HG03039 (cell line): ENCODE results near the gene BTRC.
"Not testable (repeated sequence)": the region's sequence is repeated elsewhere in the genome, so short reads cannot be mapped to it uniquely, and the experiment has no call there.

Source experiments
- ATAC-seq: cut with Tn5 transposase; IDR thresholded peaks from one replicate; pipeline ENCODE4 v1.9.1; 2021; ENCODE audit warnings: mild to moderate bottlenecking, moderate library complexity; ENCODE audit not compliant: unreplicated experiment

Gene BTRC

DNA sequence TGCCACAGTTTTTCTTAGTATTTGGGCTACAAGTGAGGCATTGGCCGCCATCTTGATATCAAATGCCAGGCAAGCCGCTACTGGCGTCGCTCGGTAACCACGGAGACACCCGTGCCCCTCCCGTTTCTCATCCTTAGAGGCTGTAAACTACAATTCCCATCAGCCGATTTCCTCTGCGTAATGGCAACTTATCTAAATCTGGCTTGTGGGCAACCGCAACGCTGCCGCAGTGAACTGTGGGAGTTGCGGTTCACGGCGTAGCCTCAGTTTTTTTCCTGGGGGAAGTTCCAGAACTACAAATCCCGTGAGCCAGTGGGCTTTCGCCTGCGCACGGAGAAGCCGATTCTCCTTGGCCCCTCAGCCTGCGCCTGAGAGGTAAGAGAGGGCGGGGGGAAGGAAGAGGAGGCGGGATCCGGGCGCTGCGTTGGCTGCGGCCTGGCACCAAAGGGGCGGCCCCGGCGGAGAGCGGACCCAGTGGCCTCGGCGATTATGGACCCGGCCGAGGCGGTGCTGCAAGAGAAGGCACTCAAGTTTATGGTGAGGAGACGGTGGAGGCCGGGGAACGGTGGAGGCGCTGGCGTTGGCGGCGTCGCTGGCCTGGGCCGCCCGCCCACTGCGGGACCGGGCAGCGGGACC, at the start of gene BTRC:
Gene BTRC (plus strand): TSS at position 474 of the 636 bp plus-strand sequence. CDS start 16 bp downstream, at position 490.
- ATAC-seq: peak; percentile 88

DNA sequence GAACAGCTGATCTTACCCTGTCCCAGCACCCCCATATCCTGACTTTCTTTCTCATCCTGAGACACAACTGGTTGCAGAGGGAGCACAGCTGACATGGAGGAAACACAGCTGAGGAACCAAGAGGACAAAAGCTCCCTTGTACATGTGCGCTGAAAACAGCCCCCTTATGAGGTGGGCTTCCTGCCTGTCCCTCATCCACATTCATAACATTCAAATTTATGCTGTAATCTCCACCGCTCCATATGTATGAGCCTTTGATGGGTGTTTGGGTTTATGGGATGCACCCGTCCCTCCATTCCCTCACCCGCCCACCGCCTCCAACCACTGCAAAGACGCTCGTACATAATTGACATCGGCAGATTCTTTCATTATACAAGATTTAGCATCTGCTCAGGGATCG, 49.6 kb upstream of the BTRC start:
- no peak for ATAC-seq

GRCh38 chr10:101305320-101306241, 48.4 kb upstream of the BTRC start:
- no peak for ATAC-seq

GRCh38 chr10:101308051-101308450, 45.9 kb upstream of the BTRC start:
- no peak for ATAC-seq

DNA sequence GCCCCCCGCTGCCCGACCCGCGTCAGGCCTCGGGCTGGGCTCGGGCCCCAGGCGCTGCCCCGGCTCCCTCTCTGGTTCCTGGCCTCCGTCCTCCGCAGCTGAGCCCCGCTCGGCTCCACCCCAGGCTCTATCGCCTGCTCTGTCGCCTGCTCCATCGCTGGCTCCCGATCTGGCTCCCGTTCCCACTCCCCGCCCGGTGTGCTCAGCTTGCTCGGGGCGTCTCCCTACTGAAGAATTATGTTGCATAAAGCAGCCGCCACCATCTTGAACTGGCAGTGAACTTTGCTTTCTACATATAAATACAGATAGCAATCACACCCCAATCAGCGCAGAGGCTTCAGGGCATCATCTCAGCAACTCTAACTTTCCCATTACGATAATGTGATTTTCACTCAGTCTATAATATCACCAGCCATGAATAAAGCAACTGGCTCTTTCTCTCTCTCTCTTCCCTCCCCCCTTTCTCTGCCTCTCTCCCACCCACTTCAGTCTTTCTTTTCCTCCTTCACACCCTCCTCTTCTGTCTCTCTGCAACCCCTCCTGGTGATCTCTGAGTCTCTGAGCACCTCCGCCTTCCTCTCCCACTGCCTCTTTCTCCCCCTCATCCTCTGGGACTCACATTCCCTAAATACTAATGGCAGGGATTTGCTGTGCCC, 43.3 kb upstream of the BTRC start:
- ATAC-seq: no peak

DNA sequence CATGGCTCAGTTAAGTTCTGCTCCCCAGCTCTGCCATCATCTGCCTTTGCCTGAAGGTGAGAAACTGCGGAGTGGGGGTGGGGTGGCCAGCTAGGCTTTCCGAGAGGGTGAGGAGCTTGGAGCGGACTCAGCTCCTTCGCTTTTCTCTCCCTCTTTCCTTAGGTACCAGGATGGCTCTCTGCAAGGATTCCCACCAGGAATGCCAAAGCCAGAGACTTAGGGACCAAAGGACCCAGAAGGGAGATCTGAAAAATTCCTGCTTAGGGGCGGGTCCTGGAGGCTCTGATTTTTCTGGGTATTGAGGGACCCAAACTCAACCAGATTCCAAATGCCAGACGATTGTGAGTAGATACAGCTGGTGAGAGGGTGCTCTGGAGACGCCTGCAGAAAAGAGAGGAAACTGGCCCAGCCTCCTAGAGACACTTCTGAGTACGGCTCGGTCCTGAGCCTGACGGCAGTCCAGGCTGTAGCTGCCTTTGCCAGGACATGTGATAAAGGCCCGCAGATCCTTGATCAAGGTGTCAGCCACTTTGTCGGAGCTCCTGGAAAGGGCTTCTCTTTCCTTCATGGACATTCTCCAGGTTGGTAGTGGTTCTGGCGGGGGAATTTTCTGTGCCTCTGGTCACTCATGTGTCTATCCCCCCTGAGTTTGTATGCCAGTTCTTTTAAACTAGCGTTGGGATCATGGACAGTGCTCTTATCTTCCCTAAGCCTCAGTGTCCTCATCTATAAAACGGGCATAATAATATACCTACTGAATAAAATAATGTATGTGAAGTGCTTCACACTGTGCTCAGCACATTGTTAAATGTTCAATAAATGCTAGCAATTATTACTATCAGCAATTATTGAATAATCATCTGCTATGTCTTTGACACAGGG, 42.5 kb upstream of the BTRC start:
- ATAC-seq: no peak

- no peak for ATAC-seq
Measured at GRCh38 chr10:101319241-101319915, 34.6 kb upstream of the BTRC start.

DNA sequence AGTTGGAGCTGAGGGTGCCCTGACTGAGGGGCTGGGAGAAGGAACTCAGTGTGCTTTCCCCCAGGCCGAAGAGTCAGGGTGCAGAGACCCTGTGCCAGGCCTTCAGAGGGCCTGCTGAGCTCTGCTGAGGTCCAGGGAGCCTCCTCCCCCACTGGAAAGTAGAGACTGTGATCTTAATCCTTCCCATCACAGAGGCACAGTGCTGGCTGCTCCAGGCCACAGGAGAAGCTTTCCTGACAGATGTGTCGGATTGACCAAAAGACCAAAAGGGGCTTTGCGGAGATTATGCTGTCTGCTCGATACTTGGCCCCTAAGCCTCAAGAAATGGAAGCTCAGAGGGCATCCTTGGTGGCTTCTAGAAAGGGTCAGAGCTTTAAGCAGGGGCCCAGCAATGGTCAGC, 32.9 kb upstream of the BTRC start:
- ATAC-seq: no peak

DNA sequence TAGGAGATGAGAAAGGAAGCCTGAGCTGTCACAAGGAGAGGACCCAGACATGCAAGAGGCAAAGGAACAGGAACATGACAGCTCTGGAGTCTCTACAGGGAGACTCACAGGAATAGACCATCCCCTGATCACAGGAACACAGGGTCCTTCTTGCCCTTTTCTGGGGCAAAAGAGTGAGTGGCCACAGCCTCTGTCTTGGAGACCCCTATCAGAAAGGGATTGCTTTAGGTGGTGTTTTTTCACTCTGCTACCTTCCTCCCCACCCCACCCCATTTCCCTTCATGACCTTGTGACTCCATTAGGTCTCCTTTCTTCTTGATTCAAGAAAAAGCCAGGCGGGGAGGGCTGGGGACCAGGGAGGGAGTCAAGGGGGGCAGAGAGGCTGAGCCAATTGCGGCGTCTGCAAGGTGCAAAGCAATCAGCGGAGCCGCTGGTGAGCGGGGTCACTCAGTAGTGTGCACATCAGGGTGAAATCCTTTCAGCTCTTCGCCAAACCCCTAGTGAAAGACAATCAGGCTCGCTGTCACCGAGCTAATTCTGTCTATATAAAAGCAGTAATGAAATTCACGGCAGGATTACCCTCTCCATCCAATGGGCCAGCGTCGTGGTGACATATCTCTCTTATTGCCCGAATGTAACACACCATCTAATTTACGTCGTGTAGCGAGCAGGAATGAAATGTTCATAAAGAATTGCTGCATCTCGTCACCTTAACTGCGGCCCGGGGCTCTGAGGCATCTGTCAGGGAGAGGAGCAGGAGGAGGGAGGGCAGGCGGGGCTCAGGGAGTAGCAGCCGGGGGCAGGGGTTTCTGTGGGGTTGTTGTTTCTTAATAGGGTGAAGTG, 31.5 kb upstream of the BTRC start:
- no peak for ATAC-seq

DNA sequence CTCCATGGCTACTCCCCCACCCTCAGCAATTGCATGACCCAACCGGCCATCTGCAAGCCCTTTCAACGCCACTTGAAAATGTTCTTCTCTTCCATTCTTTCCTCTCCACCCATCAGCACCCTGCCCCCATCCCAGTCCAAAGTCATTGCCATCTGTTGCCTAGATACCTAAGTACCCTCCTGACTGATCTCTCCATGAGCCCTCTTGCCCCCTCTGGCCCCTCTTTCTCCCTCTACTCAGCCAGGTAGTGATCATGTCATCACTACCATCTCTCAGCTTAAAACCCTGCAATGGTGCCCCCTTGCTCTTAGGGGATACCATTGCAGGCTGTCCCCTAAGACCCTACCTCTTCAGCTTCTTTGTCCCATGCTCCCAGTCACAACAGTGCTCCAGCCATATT, 30.5 kb upstream of the BTRC start:
- ATAC-seq: no peak

DNA sequence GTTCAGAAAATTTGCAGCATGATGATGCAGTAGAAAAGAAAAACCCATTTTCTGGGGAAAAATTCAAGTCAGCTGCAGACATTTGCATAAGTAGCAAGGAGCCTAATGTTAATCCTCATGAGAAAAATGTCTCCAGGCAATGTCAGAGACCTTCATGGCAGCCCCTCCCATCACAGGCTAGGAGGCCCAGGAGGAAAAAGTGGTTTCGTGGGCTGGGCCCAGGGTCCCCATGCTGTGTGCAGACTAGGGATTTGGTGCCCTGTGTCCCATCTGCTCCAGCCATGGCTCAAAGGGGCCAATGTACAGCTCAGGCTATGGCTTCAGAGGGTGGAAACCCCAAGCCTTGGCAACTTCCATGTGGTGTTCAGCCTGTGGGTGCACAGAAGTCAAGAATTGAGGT, 26.5 kb upstream of the BTRC start:
- not testable (repeated sequence) for ATAC-seq

DNA sequence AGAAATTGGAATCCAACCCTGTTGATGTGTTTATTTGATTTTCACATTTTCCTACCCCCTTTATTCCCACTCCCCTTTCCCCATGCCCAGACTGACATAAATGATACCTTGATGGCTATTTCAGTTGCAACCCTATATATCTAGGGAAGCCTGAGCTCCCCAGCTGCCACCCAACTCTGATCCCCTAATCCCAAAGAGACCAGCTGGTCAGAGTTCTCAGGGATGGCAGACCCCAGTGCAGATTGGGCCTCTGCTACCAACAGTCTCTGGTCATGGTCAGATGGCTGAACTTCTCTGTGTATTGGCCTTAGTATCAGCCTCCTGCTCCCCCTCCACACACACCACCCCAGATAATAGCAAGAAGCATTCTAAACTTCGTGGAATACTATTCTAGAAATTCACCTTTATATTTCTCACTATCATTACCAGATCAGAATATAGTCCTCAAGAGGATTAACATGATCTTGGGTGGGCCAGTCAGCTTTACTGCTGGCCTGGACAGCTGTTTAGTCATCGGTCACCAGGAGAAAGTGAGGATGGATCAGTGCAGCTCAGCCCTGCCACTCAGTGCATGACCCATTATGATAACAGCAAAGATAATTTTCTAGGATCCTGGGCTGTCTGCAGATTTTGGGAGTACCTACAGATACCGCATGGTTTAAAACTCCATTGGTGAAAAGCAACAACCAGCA, 24.5 kb upstream of the BTRC start:
- no peak for ATAC-seq

DNA sequence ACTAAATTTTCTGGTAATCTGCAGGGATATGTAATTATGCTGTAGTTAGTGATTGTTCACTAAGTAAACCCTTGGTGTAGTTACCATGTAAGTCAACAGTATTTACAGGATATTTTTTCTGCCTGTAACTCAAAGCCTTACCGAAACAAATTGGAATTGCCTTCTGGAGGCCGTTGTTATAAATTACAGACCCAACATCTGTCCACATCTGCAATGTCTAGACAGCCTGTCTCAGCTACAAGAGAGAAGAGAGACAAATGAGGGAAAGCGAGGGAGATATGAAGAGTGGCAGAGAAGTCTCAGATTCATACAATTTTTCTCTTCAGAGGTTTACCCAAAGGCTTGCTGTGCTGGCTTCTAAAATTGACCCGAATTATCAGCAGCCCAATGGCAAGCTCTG, 23.7 kb upstream of the BTRC start:
- no peak for ATAC-seq

GRCh38 chr10:101330631-101331225, 23.2 kb upstream of the BTRC start:
- no peak for ATAC-seq

GRCh38 chr10:101331956-101332355, 22.0 kb upstream of the BTRC start:
- ATAC-seq: no peak

DNA sequence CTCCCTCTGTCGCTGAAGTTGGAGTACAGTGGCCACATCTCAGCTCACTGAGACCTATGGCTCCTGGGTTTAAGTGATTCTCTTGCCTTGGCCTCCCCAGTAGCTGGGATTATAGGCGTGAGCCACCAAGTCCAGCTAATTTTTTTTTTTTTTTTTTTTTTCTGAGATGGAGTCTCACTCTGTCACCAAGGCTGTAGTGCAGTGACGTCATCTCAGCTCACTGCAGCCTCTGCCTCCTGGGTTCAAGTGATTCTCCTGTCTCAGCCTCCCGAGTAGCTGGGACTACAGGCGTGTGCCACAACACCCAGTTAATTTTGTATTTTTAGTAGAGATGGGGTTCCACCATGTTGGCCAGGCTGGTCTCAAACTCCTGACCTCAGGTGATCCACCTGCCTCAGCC, 19.7 kb upstream of the BTRC start:
- ATAC-seq: not testable (repeated sequence)

DNA sequence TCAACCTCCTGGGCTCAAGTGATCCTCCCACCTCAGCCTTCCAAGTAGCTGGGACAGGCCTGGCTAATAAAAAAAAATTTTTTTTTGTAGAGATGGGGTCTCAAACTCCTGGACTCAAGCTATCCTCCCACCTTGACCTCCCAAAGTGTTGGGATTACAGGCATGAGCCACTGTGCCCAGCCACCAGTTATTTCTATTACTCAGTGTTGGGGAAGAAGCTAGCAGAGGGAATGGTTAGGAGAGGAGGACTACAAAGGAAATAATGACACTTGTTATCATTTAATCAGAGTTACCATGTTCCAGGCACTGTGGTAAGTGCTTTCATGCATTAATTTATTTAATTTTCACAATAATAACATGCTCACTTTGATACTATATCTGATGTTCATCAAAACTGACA, 17.6 kb upstream of the BTRC start:
- ATAC-seq: no peak

DNA sequence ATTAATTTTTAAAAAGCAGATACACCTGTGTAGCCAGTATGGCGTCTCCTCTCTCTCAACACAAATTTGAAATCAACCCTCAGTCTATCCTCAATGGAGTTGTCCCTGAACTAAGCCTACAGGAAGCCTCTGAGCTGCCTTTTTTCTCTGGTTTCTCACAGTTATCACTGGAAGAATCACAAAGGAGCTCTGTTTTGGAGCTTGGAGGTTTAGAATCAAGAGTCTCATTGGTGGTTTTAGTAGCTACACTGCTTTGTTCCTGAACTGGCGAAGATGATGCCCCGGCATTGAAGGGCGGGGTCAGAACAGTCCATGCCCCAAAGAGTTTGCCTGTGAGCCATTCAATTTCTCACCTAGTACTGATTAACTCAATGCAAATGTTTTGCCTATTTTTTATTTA, 16.1 kb upstream of the BTRC start:
- ATAC-seq: no peak
